Spleen (tissue), 7 donors: ENCODE results near the gene SHANK1.

Experiments used
- CTCF ChIP-seq, 11 experiments: fragments of 200-600 bp in 7 of 11; fragments of 450-650 bp in 4 of 11; sonication (generic) in 4 of 11; IDR thresholded peaks in 8 of 11; conservative IDR thresholded peaks in 3 of 11; 1 replicate in 7 of 11; 2 replicates in 4 of 11; pipeline versions ENCODE4 v1.4.0 to v1.8.0; 2016 to 2021; ENCODE audit warnings: antibody characterized with exemption in 11 of 11, inconsistent platforms in 4 of 11, mild to moderate bottlenecking in 1 of 11
- POLR2AphosphoS5 ChIP-seq, 3 donors: sonication (generic); formaldehyde crosslinking; IDR thresholded peaks; one replicate each; pipeline ENCODE4 v1.5.1; 2017; ENCODE audit warnings: antibody characterized with exemption in 3 of 3
- donor health status: DM: no; HTN: no; CAD: no; lungs with moderate emphysema.
- donor health status: DM: no; HTN: no; CAD: no.
- donor health status: DM: no; HTN: no; CAD: no.

- TF ChIP-seq POLR2AphosphoS5 (IDR thresholded peaks at IDR 0.05) (peak in 2 of 3 donors; percentile 16 to 56), CTCF (IDR thresholded peaks at IDR 0.05 in 8 of 11, conservative IDR thresholded peaks at IDR 0.05 in 3 of 11) (no peak)
These were observed 3.5 kb upstream of the SHANK1 start, which contains the start of gene CLEC11A for GRCh38 chr19:50723069-50723468.
